Measurements from ENCODE around the gene MACC1.

Gene MACC1

GRCh38 chr7:20170633-20171032 lies 46.6 kb downstream of the MACC1 start:
- H3K27ac ChIP-seq: no peak overlapping the region
- no peak for TF ChIP-seq ZFX (IDR thresholded peaks at IDR 0.05)
- no peak for TF ChIP-seq CTCF (conservative IDR thresholded peaks at IDR 0.05)

- H3K27ac ChIP-seq: no peak overlapping the region
- no peak for TF ChIP-seq CTCF (conservative IDR thresholded peaks at IDR 0.05)
These were observed 52.1 kb downstream of the MACC1 start for GRCh38 chr7:20165146-20165510.

- TF ChIP-seq ZFX (IDR thresholded peaks at IDR 0.05): no peak
- no peak for TF ChIP-seq CTCF (conservative IDR thresholded peaks at IDR 0.05)
- no peak overlapping the region for H3K27ac ChIP-seq
These were observed 52.6 kb downstream of the MACC1 start for GRCh38 chr7:20164425-20165145.

- no peak overlapping the region for H3K27ac ChIP-seq
- TF ChIP-seq ZFX (IDR thresholded peaks at IDR 0.05) (no peak), CTCF (conservative IDR thresholded peaks at IDR 0.05) (no peak)
These were observed 54.5 kb downstream of the MACC1 start for GRCh38 chr7:20162665-20163064.

GRCh38 chr7:20159226-20159747 lies 57.9 kb downstream of the MACC1 start:
- no peak for TF ChIP-seq CTCF (conservative IDR thresholded peaks at IDR 0.05)
- TF ChIP-seq ZFX (IDR thresholded peaks at IDR 0.05): no peak
- H3K27ac ChIP-seq: no peak overlapping the region

- H3K27ac ChIP-seq: no peak overlapping the region
- TF ChIP-seq ZFX (IDR thresholded peaks at IDR 0.05) (no peak), CTCF (conservative IDR thresholded peaks at IDR 0.05) (0 out of 2 replicates have a peak, but pooled peaks have one; percentile 13)
These were observed 58.5 kb downstream of the MACC1 start for GRCh38 chr7:20158684-20159083.

- TF ChIP-seq CTCF (conservative IDR thresholded peaks at IDR 0.05) (no peak), ZFX (IDR thresholded peaks at IDR 0.05) (no peak)
- H3K27ac ChIP-seq: no peak overlapping the region
These were observed 59.7 kb downstream of the MACC1 start for GRCh38 chr7:20157456-20157855.

All from C4-2B (cell line).